Duodenal mucosa (tissue), 2 donors: ENCODE data around the gene SDK2.

Experiments
- H3K27ac ChIP-seq: one replicate; pipeline ENCODE4 v1.7.0; 2013; ENCODE audit warnings: low read depth, low read length
- H3K27me3 ChIP-seq, 2 donors: one replicate each; pipeline ENCODE4 v1.7.0; 2013; ENCODE audit warnings: low read length in 2 of 2, control low read depth in 1 of 2; ENCODE audit not compliant: insufficient read depth in 2 of 2, control insufficient read depth in 1 of 2
- H3K36me3 ChIP-seq, 2 donors: one replicate each; pipeline ENCODE4 v1.7.0; 2013; ENCODE audit warnings: low read length in 2 of 2, control low read depth in 1 of 2; ENCODE audit not compliant: insufficient read depth in 2 of 2, control insufficient read depth in 1 of 2
- H3K4me1 ChIP-seq, 2 donors: one replicate each; pipeline ENCODE4 v1.7.0; 2013; ENCODE audit warnings: low read length in 2 of 2, control low read depth in 1 of 2; ENCODE audit not compliant: insufficient read depth in 2 of 2, control insufficient read depth in 1 of 2
- H3K4me3 ChIP-seq, 2 donors: one replicate each; pipeline ENCODE4 v1.7.0; 2013; ENCODE audit warnings: low read length in 2 of 2, low read depth in 1 of 2
- H3K9ac ChIP-seq, 2 donors: one replicate each; pipeline ENCODE4 v1.7.0; 2013; ENCODE audit warnings: low read length in 2 of 2, low read depth in 1 of 2
- H3K9me3 ChIP-seq, 2 donors: one replicate each; pipeline ENCODE4 v1.7.0; 2013; ENCODE audit warnings: low read length in 2 of 2, control low read depth in 1 of 2; ENCODE audit not compliant: control insufficient read depth in 1 of 2

The SDK2 gene

DNA sequence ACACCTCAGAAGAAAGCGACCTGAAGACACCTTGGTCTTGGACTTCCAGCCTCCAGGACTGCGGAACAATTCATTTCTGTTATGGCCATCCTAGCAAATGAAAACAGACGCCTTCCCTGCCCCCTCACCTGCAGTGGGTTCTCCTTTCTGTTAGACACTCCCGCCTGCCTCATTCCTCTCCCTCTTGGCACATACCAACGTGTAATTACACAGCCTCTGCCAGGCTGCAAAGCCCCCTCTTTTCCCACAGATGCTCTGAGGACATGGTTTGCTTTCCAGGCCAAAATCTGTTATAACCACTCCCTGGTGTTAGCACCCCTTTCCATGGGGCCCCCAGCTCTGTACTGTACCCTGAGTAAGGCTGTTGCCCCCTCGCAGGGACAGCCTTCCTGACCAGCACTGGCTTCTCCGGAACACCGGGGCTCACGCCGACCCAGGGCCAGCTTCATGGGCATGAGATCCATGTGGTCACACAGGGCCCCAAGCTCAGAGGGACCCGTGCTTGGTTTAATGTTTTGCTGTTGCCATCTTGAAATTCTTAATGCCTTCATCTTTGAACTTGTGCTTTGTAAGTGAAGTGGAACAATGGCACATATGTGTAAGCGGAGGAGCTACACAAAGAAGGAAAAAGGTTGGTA, 64.1 kb downstream of the SDK2 start:
- Histone ChIP-seq H3K36me3 (no peaks in the 10 kb centered on the region), H3K27ac (no peak overlapping the region), H3K9ac (no peak overlapping the region), H3K27me3 (peaks cover 3 to 4% of the 10 kb centered on the region in 2 donors), H3K4me3 (no peak overlapping the region), H3K4me1 (no peaks in the 10 kb centered on the region), H3K9me3 (no peaks in the 10 kb centered on the region)

GRCh38 chr17:73576556-73577098, 67.6 kb downstream of the SDK2 start:
- Histone ChIP-seq H3K4me3 (no peak overlapping the region), H3K27me3 (peaks cover 0 to 3% of the 10 kb centered on the region in 2 donors), H3K9me3 (no peaks in the 10 kb centered on the region), H3K4me1 (no peaks in the 10 kb centered on the region), H3K36me3 (no peaks in the 10 kb centered on the region), H3K9ac (no peak overlapping the region), H3K27ac (no peak overlapping the region)

DNA sequence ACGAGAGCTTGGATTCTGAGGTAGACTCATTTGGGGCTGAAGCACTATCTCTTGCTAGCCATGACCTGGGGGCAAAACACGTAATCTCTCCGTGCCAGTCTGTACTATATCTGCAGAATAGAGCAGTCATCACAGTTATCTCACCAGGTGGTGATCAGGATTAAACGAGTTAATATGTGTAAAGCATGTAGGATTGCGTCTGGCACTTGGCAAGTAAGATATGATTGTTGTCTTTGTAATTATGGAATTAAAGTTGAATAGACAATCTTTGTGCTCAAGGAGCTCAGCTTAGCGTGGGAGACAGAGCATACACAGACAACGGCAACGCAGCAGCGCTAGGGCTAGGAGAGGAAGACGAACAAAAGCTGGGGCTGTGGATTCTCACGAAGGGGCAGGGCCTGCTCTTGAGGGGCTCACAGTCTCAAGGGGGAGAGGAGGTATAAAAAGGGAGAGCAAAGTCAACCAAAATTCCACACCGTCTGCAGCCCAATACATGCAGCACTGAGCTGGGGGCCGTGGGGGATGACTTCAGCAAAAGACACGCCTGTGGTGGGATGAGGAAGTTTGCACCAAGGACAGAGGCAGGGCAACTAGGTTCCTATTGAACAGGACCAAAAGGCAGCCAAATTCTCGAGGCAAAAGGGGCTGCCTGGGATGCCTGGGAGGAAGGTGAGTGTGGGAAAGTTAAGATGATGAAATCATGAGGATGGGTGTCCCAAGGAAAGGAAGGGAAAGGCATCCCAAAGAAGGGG, 68.6 kb downstream of the SDK2 start:
- no peak overlapping the region for H3K4me3 ChIP-seq
- no peaks in the 10 kb centered on the region for H3K9me3 ChIP-seq
- H3K27ac ChIP-seq = no peak overlapping the region
- H3K4me1 ChIP-seq = no peaks in the 10 kb centered on the region
- H3K9ac ChIP-seq = no peak overlapping the region
- no peaks in the 10 kb centered on the region for H3K36me3 ChIP-seq
- H3K27me3 ChIP-seq = peaks cover 0 to 3% of the 10 kb centered on the region in 2 donors

DNA sequence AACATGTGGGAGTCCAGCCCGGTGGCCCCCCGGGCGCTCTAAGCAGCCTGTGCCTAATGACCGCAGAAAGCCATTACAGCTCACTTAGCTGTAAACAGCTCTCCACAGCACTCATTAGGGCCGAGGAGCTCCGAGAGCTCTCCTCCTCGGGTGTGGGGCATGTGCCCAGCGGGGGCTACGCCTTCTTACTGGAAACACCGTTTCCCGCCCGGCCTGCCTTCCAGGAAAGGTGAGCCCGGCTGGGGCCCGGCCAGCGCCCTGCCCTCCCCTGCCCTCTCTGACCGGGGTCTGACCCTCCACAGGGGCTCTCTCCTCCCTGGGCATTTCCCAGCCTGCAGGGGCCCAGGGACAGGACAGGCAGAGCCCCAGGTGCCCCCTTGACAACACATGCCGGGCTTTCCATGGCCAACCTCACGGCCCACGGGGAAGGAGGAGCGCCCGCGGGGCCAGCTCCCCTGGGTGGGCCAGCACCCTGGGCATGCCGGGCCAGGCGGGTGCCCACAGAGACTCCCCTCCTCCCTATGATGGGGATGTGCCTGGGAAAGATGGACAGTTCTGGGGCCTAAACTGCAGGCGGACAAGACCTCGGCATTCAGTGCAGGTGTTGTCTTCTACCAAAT, 72.6 kb downstream of the SDK2 start:
- H3K27me3 ChIP-seq = peaks cover 0 to 3% of the 10 kb centered on the region in 2 donors
- H3K9me3 ChIP-seq = no peaks in the 10 kb centered on the region
- H3K4me1 ChIP-seq = no peaks in the 10 kb centered on the region
- H3K27ac ChIP-seq = no peak overlapping the region
- no peak overlapping the region for H3K4me3 ChIP-seq
- no peak overlapping the region for H3K9ac ChIP-seq
- no peaks in the 10 kb centered on the region for H3K36me3 ChIP-seq

DNA sequence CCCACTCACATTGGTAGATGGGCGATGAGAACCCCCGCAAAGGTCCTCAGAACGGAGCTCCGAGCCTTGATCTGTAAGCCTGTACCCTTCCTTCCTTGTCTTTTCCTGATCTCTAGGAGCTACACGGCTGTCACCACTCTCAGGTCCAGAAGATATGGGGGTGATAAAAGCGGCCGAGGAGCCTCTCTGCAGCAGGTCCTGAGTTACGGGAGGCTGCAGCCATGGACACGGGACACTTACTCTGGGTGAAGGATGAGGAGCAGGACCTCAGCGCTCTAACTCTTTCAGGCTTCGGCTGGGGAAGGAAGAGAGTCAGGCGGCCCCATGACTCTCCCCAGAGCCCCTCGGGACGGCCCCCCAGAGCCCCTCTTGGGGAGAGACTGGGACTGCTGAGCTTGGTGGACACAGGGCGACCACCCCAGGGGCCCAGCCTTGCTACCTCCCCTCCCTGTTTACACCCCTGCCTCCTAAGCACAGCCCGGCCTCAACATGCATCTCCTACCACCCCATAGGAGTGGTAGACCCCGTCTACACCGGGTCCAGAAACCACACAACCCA, 74.4 kb downstream of the SDK2 start:
- H3K36me3 ChIP-seq = no peaks in the 10 kb centered on the region
- H3K4me3 ChIP-seq = no peak overlapping the region
- no peak overlapping the region for H3K27ac ChIP-seq
- peaks cover 0 to 3% of the 10 kb centered on the region in 2 donors for H3K27me3 ChIP-seq
- H3K4me1 ChIP-seq = no peaks in the 10 kb centered on the region
- no peak overlapping the region for H3K9ac ChIP-seq
- no peaks in the 10 kb centered on the region for H3K9me3 ChIP-seq

DNA sequence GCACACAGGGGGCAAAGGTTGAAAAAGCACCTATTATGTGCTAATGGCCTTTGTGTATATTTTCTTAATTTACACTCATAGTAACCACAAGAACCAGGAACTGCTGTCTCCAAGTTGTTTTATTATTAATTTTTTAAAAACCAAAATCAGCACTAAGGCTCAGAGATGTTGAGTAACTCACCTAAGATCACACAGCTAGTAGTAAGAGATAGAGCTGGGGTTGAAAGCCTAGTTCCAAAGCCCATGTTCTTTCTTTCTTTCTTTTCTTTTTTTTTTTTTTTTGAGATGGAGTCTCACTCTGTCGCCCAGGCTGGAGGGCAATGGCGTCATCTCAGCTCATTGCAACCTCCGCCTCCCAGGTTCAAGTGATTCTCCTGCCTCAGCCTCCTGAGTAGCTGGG, 75.3 kb downstream of the SDK2 start:
- Histone ChIP-seq H3K9me3 (no peaks in the 10 kb centered on the region), H3K27ac (no peak overlapping the region), H3K9ac (no peak overlapping the region), H3K36me3 (no peaks in the 10 kb centered on the region), H3K4me3 (no peak overlapping the region), H3K27me3 (peaks cover 0 to 3% of the 10 kb centered on the region in 2 donors), H3K4me1 (no peaks in the 10 kb centered on the region)

GRCh38 chr17:73566905-73567782, 77.1 kb downstream of the SDK2 start:
- Histone ChIP-seq H3K36me3 (no peaks in the 10 kb centered on the region), H3K4me3 (no peak overlapping the region), H3K9ac (no peak overlapping the region), H3K9me3 (no peaks in the 10 kb centered on the region), H3K27ac (no peak overlapping the region), H3K27me3 (no peaks in the 10 kb centered on the region), H3K4me1 (no peaks in the 10 kb centered on the region)

- H3K27ac ChIP-seq = no peak overlapping the region
- H3K9me3 ChIP-seq = no peaks in the 10 kb centered on the region
- H3K4me1 ChIP-seq = no peaks in the 10 kb centered on the region
- H3K9ac ChIP-seq = no peak overlapping the region
- no peak overlapping the region for H3K4me3 ChIP-seq
- H3K36me3 ChIP-seq = no peaks in the 10 kb centered on the region
- H3K27me3 ChIP-seq = no peaks in the 10 kb centered on the region
Observed at GRCh38 chr17:73564843-73565242, 79.4 kb downstream of the SDK2 start.

GRCh38 chr17:73562896-73563295, 81.3 kb downstream of the SDK2 start:
- Histone ChIP-seq H3K9me3 (no peaks in the 10 kb centered on the region), H3K4me3 (no peak overlapping the region), H3K27me3 (no peaks in the 10 kb centered on the region), H3K36me3 (no peaks in the 10 kb centered on the region), H3K9ac (no peak overlapping the region), H3K27ac (no peak overlapping the region), H3K4me1 (no peaks in the 10 kb centered on the region)
